Germinal center (tissue), 1 donor: Measurements from ENCODE around the gene CFHR2.
"Not testable (repeated sequence)": the region's sequence is repeated elsewhere in the genome, so short reads cannot be mapped to it uniquely, and the experiment has no call there.

Experiments used
- DNase-seq: peaks from one replicate; pipeline ENCODE4 v3.0.0; 2012; ENCODE audit warnings: mixed read lengths, low spot score

Gene CFHR2

GRCh38 chr1:196943568-196943967 lies at the start of gene CFHR2:
Gene CFHR2, plus strand, starts transcription at chr1:196943738. Its CDS starts 143 bp downstream, at chr1:196943881.
- not testable (repeated sequence) for DNase-seq

- DNase-seq: no peak
These were observed 47.2 kb upstream of the CFHR2 start for GRCh38 chr1:196896355-196896754.

- no peak for DNase-seq
These were observed 46.2 kb upstream of the CFHR2 start for GRCh38 chr1:196897158-196897828.

- DNase-seq: no peak
These were observed 41.2 kb upstream of the CFHR2 start for GRCh38 chr1:196902344-196902743.

- DNase-seq: no peak
These were observed 33.3 kb upstream of the CFHR2 start for GRCh38 chr1:196910215-196910614.

GRCh38 chr1:196912283-196912682 lies 31.3 kb upstream of the CFHR2 start:
- not testable (repeated sequence) for DNase-seq

- DNase-seq: not testable (repeated sequence)
These were observed 16.7 kb upstream of the CFHR2 start for GRCh38 chr1:196926839-196927238.

- DNase-seq: not testable (repeated sequence)
These were observed 10.7 kb upstream of the CFHR2 start for GRCh38 chr1:196932853-196933252.

- no peak for DNase-seq
These were observed 9.9 kb upstream of the CFHR2 start for GRCh38 chr1:196933531-196934189.

- DNase-seq: not testable (repeated sequence)
These were observed 2.1 kb upstream of the CFHR2 start for GRCh38 chr1:196941474-196941873.

GRCh38 chr1:196951711-196952394 lies 8.3 kb downstream of the CFHR2 start:
- DNase-seq: no peak

GRCh38 chr1:196954778-196955177 lies 11.2 kb downstream of the CFHR2 start:
- no peak for DNase-seq

GRCh38 chr1:196955926-196956325 lies 12.4 kb downstream of the CFHR2 start:
- DNase-seq: no peak

GRCh38 chr1:196960854-196961253 lies 17.3 kb downstream of the CFHR2 start:
- no peak for DNase-seq

- DNase-seq: no peak
These were observed 26.6 kb downstream of the CFHR2 start for GRCh38 chr1:196970182-196970581.

GRCh38 chr1:196976278-196976677 lies 32.7 kb downstream of the CFHR2 start:
- no peak for DNase-seq

- DNase-seq: no peak
These were observed 33.7 kb downstream of the CFHR2 start, which contains the start of gene CFHR5 for GRCh38 chr1:196977278-196977677. Gene CFHR5, plus strand, starts transcription at chr1:196977556. Its CDS starts 109 bp downstream, at chr1:196977665.

- no peak for DNase-seq
These were observed 37.3 kb downstream of the CFHR2 start for GRCh38 chr1:196980859-196981258.

- DNase-seq: not testable (repeated sequence)
These were observed 38.7 kb downstream of the CFHR2 start for GRCh38 chr1:196982247-196982646.

- not testable (repeated sequence) for DNase-seq
These were observed 48.5 kb downstream of the CFHR2 start for GRCh38 chr1:196991919-196992651.

GRCh38 chr1:196993916-196994315 lies 50.4 kb downstream of the CFHR2 start:
- DNase-seq: no peak

- no peak for DNase-seq
These were observed 53.9 kb downstream of the CFHR2 start for GRCh38 chr1:196997423-196997822.
